Sigmoid colon (tissue), 7 donors: ENCODE results near the gene CELF1. TPM values are rescaled to one million over a fixed set of nuclear protein-coding genes. Genes with fewer than 3 reads are reported as not detected.

Experiments used
- DNase-seq: peaks from one replicate; pipeline ENCODE4 v3.0.0-alpha.2; 2019
- H3K27ac ChIP-seq, 4 donors: fragments of 200-600 bp; sonication (generic); one replicate each; pipeline ENCODE4 v1.5.1; 2016 to 2019; ENCODE audit warnings: mild to moderate bottlenecking in 1 of 4
- H3K27me3 ChIP-seq, 3 donors: fragments of 200-600 bp; sonication (generic); one replicate each; pipeline ENCODE4 v1.5.1; 2019; ENCODE audit warnings: mild to moderate bottlenecking in 1 of 3
- H3K36me3 ChIP-seq, 4 donors: fragments of 200-600 bp; sonication (generic); one replicate each; pipeline ENCODE4 v1.5.1; 2016 to 2019
- H3K4me1 ChIP-seq, 4 donors: fragments of 200-600 bp; sonication (generic); one replicate each; pipeline ENCODE4 v1.5.1; 2017 to 2019
- H3K4me3 ChIP-seq, 4 donors: fragments of 200-600 bp; sonication (generic); one replicate each; pipeline ENCODE4 v1.5.1; 2017 to 2019; ENCODE audit warnings: mild to moderate bottlenecking in 2 of 4, moderate library complexity in 1 of 4
- H3K9me3 ChIP-seq, 4 donors: fragments of 200-600 bp in 3 of 4; sonication (generic) in 3 of 4; one replicate each; pipeline versions ENCODE4 v1.5.1 to v1.6.1; 2013 to 2019
- CTCF ChIP-seq, 4 experiments: fragments of 450-650 bp in 3 of 4; fragments of 200-600 bp in 1 of 4; IDR thresholded peaks; one replicate each; pipeline ENCODE4 v1.5.1; 2016 to 2019; ENCODE audit warnings: antibody characterized with exemption in 4 of 4, mild to moderate bottlenecking in 3 of 4, moderate library complexity in 2 of 4
- EP300 ChIP-seq, 4 donors: sonication (generic); formaldehyde crosslinking; IDR thresholded peaks; one replicate each; pipeline ENCODE4 v1.6.1; 2017; ENCODE audit warnings: antibody characterized with exemption in 4 of 4
- POLR2A ChIP-seq, 2 donors: fragments of 450-650 bp; IDR thresholded peaks; one replicate each; pipeline ENCODE4 v1.6.1; 2016; ENCODE audit warnings: antibody characterized with exemption in 2 of 2, mild to moderate bottlenecking in 2 of 2, moderate library complexity in 2 of 2
- POLR2AphosphoS5 ChIP-seq, 4 donors: sonication (generic); formaldehyde crosslinking; IDR thresholded peaks; one replicate each; pipeline ENCODE4 v1.6.1; 2017; ENCODE audit warnings: antibody characterized with exemption in 4 of 4
- WGBS, 2 donors: extraction: QIAGEN DNeasy Blood & Tissue Kit; methylation state at CpG; one replicate each; pipeline ENCODE4 v1.1.7; 2013; 5-methylcytosine and 5-hydroxymethylcytosine counted together
- intact Hi-C: fragments of 100-400 bp; cut with DNase I; formaldehyde crosslinking; loops from one replicate; pipeline ENCODE4 v1.15.1; 2023
- polyA plus RNA-seq, 3 donors: library from polyadenylated mRNA; stranded (reverse); fragments of 200-250 nt; gene quantifications; one replicate each; pipeline ENCODE4 v1.2.3, GENCODE V29; 2013
- total RNA-seq, 4 donors: library from RNA; depleted of rRNA; stranded (reverse); fragments of >200 nt; gene quantifications; one replicate each; pipeline ENCODE4 v1.1.0, GENCODE V29; 2016
- donor health status: healthy with polysubstance abuse.
- donor health status: Bipolar disorder and iron deficiency.
- donor health status: healthy.

CELF1 gene
- total and polyA plus RNA-seq, 7 donors, result 9.0 to 188 (median 87.2) TPM

GRCh38 chr11:47591764-47592163, 38.8 kb upstream of the CELF1 start:
- no peak overlapping the region for H3K4me3 ChIP-seq
- no peaks in the 10 kb centered on the region for H3K9me3 ChIP-seq
- 27 to 44% methylated on average over 7 of the region's 7 CpGs for WGBS, 2 donors
- peaks cover 15 to 58% (median 50%) of the 10 kb centered on the region in 3 donors for H3K27me3 ChIP-seq
- no peak for DNase-seq
- peaks cover 0 to 28% (median 19%) of the 10 kb centered on the region in 4 donors for H3K4me1 ChIP-seq
- H3K27ac ChIP-seq, result no peak overlapping the region
- TF ChIP-seq POLR2AphosphoS5 (IDR thresholded peaks at IDR 0.05) (no peak), EP300 (IDR thresholded peaks at IDR 0.05) (no peak), CTCF (IDR thresholded peaks at IDR 0.05) (no peak), POLR2A (IDR thresholded peaks at IDR 0.05) (no peak)
- no peaks in the 10 kb centered on the region for H3K36me3 ChIP-seq
- intact Hi-C loops, result no loop called here

- peaks cover 0 to 28% (median 19%) of the 10 kb centered on the region in 4 donors for H3K4me1 ChIP-seq
- intact Hi-C loops, result no loop called here
- H3K27ac ChIP-seq, result peak overlapping the region; percentile 10 to 69 (median 40)
- peaks cover 15 to 50% (median 47%) of the 10 kb centered on the region in 3 donors for H3K27me3 ChIP-seq
- no peaks in the 10 kb centered on the region for H3K9me3 ChIP-seq
- 69% methylated on average over 122 of the region's 122 CpGs for WGBS, 2 donors
- peak overlapping the region; percentile 37 to 56 (median 46) for H3K4me3 ChIP-seq
- no peak for TF ChIP-seq CTCF (IDR thresholded peaks at IDR 0.05)
- TF ChIP-seq POLR2AphosphoS5 (IDR thresholded peaks at IDR 0.05), result peak in 1 of 4 donors; percentile 51
- no peak for TF ChIP-seq EP300 (IDR thresholded peaks at IDR 0.05)
- H3K36me3 ChIP-seq, result peaks cover 0 to 5% (median 0%) of the 10 kb centered on the region in 4 donors
- DNase-seq, result no peak
These were observed 37.3 kb upstream of the CELF1 start for GRCh38 chr11:47589977-47590861.

- intact Hi-C loops, result no loop called here
- Histone ChIP-seq H3K4me1 (peaks cover 0 to 28% (median 19%) of the 10 kb centered on the region in 4 donors), H3K27me3 (peaks cover 15 to 44% (median 40%) of the 10 kb centered on the region in 3 donors), H3K27ac (peak overlapping the region; percentile 10 to 69 (median 40)), H3K4me3 (peak overlapping the region; percentile 37 to 56 (median 46)), H3K36me3 (peaks cover 0 to 11% (median 4%) of the 10 kb centered on the region in 4 donors), H3K9me3 (no peaks in the 10 kb centered on the region)
- DNase-seq, result peak; percentile 79
- 35 to 63% methylated on average over 51 of the region's 51 CpGs for WGBS, 2 donors
- TF ChIP-seq POLR2AphosphoS5 (IDR thresholded peaks at IDR 0.05) (no peak), EP300 (IDR thresholded peaks at IDR 0.05) (no peak), POLR2A (IDR thresholded peaks at IDR 0.05) (no peak), CTCF (IDR thresholded peaks at IDR 0.05) (no peak)
These were observed 36.6 kb upstream of the CELF1 start for GRCh38 chr11:47589584-47589976.

GRCh38 chr11:47589118-47589517, 36.2 kb upstream of the CELF1 start:
- H3K4me3 ChIP-seq, result peak overlapping the region; percentile 37 to 56 (median 46)
- no peak for DNase-seq
- 64 to 82% methylated on average over 11 of the region's 11 CpGs for WGBS, 2 donors
- H3K9me3 ChIP-seq, result no peaks in the 10 kb centered on the region
- peaks cover 5 to 16% (median 6%) of the 10 kb centered on the region in 4 donors for H3K36me3 ChIP-seq
- peak overlapping the region in 3 of 4 donors; percentile 29 to 69 (median 51) for H3K27ac ChIP-seq
- TF ChIP-seq EP300 (IDR thresholded peaks at IDR 0.05), result no peak
- TF ChIP-seq POLR2A (IDR thresholded peaks at IDR 0.05), result no peak
- no peak for TF ChIP-seq POLR2AphosphoS5 (IDR thresholded peaks at IDR 0.05)
- no peak for TF ChIP-seq CTCF (IDR thresholded peaks at IDR 0.05)
- intact Hi-C loops, result no loop called here
- peaks cover 11 to 39% (median 36%) of the 10 kb centered on the region in 3 donors for H3K27me3 ChIP-seq
- peaks cover 0 to 25% (median 16%) of the 10 kb centered on the region in 4 donors for H3K4me1 ChIP-seq
